ENCODE results near the gene SACM1L. TPM values are rescaled to one million over a fixed set of nuclear protein-coding genes. Genes with fewer than 3 reads are reported as not detected.
"Not testable (repeated sequence)": the region's sequence is repeated elsewhere in the genome, so short reads cannot be mapped to it uniquely, and the experiment has no call there.

The SACM1L gene
- total RNA-seq, 4 donors from 2014 or later = 7.7 to 28.7 (median 9.1) TPM

DNA sequence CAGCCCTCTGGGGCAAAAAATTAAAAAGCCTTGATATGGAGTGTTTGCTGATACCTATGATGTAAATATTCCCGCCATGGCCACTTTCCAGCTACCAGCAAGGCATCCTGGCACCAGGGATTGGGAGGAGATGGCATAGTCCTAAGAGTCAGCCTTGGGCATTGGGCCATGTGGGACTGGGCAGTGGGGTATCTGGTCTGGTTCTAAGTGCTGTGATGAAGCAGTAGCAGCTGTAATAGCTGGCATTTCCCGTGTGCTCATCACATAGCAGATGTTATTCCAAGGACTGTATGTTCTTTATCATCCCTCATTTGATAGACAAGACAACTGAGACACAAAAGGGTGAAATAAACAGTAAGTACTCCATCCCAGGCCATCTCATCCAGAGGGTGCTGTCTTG, 6.9 kb upstream of the SACM1L start:
- Histone ChIP-seq H3K4me3 (no peak overlapping the region), H3K9me3 (no peaks in the 10 kb centered on the region), H3K36me3 (peaks cover 0 to 18% of the 10 kb centered on the region in 2 donors), H3K4me1 (peaks cover 13 to 25% of the 10 kb centered on the region in 2 donors), H3K27me3 (no peaks in the 10 kb centered on the region), H3K27ac (peak overlapping the region in 3 of 4 donors; percentile 41 to 71 (median 50))
- TF ChIP-seq POLR2A (IDR thresholded peaks at IDR 0.05) = no peak
- TF ChIP-seq, protein P1, sequence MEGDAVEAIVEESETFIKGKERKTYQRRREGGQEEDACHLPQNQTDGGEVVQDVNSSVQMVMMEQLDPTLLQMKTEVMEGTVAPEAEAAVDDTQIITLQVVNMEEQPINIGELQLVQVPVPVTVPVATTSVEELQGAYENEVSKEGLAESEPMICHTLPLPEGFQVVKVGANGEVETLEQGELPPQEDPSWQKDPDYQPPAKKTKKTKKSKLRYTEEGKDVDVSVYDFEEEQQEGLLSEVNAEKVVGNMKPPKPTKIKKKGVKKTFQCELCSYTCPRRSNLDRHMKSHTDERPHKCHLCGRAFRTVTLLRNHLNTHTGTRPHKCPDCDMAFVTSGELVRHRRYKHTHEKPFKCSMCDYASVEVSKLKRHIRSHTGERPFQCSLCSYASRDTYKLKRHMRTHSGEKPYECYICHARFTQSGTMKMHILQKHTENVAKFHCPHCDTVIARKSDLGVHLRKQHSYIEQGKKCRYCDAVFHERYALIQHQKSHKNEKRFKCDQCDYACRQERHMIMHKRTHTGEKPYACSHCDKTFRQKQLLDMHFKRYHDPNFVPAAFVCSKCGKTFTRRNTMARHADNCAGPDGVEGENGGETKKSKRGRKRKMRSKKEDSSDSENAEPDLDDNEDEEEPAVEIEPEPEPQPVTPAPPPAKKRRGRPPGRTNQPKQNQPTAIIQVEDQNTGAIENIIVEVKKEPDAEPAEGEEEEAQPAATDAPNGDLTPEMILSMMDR (IDR thresholded peaks at IDR 0.05 in 4 of 5, conservative IDR thresholded peaks at IDR 0.05 in 1 of 5) = no peak
- peak; percentile 76 to 90 for ATAC-seq
- peak; percentile 67 to 73 for DNase-seq
- intact Hi-C loops (cut with DNase I; ENCODE audit: low total_unique reads) (no loop called here), in situ Hi-C loops (cut with MboI; ENCODE audit: low sequenced_read_pairs in 4 of 4) (no loop called here)

DNA sequence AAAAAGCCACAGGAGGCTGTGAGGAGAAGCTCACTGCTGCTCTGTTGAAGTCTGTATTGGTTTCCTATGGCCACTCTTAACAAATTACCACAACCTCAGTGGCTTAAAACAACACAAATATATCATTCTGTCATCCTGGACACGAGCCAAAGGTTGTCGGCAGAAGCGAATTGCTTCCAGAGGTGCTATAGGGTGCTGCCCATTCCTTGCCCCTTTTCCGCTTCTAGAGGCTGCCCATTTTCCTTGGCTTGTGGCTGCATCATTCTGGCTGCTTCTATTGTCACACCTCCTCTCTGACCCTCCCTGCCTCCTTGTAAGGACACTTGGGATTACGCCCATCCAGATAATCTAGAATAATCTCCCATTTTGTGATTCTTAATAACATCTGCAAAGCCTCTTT, 6.4 kb upstream of the SACM1L start:
- H3K36me3 ChIP-seq = peaks cover 0 to 18% of the 10 kb centered on the region in 2 donors
- intact Hi-C loops (cut with DNase I; ENCODE audit: low total_unique reads) (no loop called here), in situ Hi-C loops (cut with MboI; ENCODE audit: low sequenced_read_pairs in 4 of 4) (no loop called here)
- ATAC-seq = no peak
- TF ChIP-seq, protein P1 (IDR thresholded peaks at IDR 0.05 in 4 of 5, conservative IDR thresholded peaks at IDR 0.05 in 1 of 5) = no peak
- no peak for TF ChIP-seq POLR2A (IDR thresholded peaks at IDR 0.05)
- H3K4me3 ChIP-seq = no peak overlapping the region
- H3K4me1 ChIP-seq = peaks cover 12 to 20% of the 10 kb centered on the region in 2 donors
- H3K27ac ChIP-seq = peak overlapping the region in 3 of 4 donors; percentile 41 to 71 (median 50)
- H3K27me3 ChIP-seq = no peaks in the 10 kb centered on the region
- DNase-seq = no peak
- no peaks in the 10 kb centered on the region for H3K9me3 ChIP-seq

DNA sequence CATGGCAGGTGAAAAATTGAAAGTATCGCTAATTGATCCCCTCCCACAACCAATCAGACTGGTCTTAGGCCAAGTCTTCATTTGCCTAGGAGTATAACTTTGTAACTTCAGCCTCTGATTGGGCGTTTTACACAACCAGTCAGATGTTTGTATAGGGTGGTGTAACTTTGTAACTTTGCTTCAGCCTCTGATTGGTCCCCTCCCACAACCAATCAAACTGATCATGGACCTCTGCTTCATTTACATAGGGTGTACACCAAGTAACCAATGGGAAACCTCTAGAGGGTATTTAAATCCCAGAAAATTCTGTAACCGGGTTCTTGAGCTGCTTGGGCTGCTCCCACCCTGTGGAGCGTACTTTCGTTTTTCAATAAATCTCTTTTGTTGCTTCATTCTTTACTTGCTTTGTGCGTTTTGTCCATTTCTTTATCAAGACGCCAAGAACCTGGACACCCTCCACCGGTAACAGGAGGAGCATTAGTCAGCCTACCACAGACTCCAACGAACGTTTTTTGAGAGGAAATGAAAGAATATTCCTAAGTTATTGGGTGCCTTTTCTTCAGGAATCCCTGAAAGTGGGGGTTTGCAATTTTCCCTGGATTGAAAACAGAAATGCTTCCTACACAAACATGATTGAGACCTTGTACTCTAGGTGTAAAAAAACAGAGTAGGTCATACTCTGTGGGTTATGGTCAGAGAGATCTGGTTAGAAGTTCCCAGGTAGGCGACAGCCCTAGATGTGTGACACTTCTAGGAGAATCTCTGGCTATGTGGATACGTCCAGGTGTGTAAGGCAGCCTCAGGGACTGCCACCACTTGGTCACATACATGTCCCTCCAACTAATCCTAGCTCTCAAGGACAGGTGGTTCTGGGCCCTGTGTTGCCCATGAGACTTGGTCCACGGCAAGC, 5.5 kb upstream of the SACM1L start:
- Histone ChIP-seq H3K4me3 (no peak overlapping the region), H3K27ac (peak overlapping the region in 2 of 4 donors; percentile 41 to 71), H3K27me3 (no peaks in the 10 kb centered on the region), H3K36me3 (peaks cover 0 to 12% of the 10 kb centered on the region in 2 donors), H3K4me1 (peaks cover 11 to 21% of the 10 kb centered on the region in 2 donors), H3K9me3 (no peaks in the 10 kb centered on the region)
- DNase-seq = no peak
- in situ Hi-C loops (cut with MboI; ENCODE audit: low sequenced_read_pairs in 4 of 4) = no loop called here
- intact Hi-C loops (cut with DNase I; ENCODE audit: low total_unique reads) = no loop called here
- no peak for ATAC-seq
- TF ChIP-seq POLR2A (IDR thresholded peaks at IDR 0.05) = no peak
- TF ChIP-seq, protein P1 (IDR thresholded peaks at IDR 0.05 in 4 of 5, conservative IDR thresholded peaks at IDR 0.05 in 1 of 5) = no peak

DNA sequence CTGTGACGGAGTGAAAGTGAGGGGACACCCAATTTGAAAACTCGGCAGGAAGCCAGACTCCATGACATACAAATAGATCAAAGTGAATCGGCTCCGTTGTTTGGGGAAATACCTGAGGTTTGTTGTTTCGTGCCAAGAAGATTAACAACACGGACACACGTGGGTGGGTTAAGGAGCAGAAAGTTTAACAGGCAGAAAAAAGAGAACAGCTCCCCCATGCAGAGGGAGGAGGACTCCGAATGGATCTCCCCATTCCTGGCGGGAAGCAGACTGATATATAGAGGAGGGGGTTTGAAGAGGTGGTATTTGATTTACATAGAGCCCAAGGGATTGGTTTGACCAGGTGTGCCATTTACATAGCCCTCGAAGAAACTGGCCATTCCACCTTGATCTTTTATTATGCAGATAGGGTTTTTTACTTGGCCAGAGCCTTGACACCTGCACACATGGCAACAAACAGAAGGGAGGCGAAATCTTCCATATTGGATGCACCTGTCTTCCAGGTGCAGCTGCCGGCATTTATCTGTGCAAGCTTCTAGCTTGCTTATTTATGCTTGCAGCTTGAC, 4.8 kb upstream of the SACM1L start:
- Histone ChIP-seq H3K9me3 (no peaks in the 10 kb centered on the region), H3K4me3 (no peak overlapping the region), H3K27me3 (no peaks in the 10 kb centered on the region), H3K4me1 (peaks cover 11 to 21% of the 10 kb centered on the region in 2 donors), H3K27ac (no peak overlapping the region), H3K36me3 (peaks cover 0 to 5% of the 10 kb centered on the region in 2 donors)
- in situ Hi-C loops (cut with MboI; ENCODE audit: low sequenced_read_pairs in 4 of 4) = no loop called here
- no peak for DNase-seq
- no peak for ATAC-seq
- intact Hi-C loops (cut with DNase I; ENCODE audit: low total_unique reads) = no loop called here
- no peak for TF ChIP-seq POLR2A (IDR thresholded peaks at IDR 0.05)
- TF ChIP-seq, protein P1 (IDR thresholded peaks at IDR 0.05 in 4 of 5, conservative IDR thresholded peaks at IDR 0.05 in 1 of 5) = no peak

DNA sequence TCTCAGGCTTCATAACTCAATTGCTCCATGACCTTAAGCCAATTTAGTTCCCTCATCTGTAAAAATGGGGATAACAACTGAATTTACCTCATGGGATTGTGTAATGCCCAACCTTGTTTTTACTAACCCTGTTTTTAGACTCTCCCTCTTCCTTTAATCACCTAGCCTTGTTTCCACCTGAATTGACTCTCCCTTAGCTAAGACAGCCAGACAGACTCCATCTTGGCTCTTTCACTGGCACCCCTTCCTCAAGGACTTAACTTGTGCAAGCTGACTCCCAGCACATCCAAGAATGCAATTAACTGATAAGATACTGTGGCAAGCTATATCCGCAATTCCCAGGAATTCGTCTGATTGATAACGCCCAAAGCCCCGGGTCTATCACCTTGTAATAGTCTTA, 3.5 kb upstream of the SACM1L start:
- H3K27ac ChIP-seq = peak overlapping the region in 1 of 4 donors; percentile 7
- H3K4me1 ChIP-seq = peaks cover 23 to 31% of the 10 kb centered on the region in 2 donors
- ATAC-seq; intact Hi-C loops (cut with DNase I; ENCODE audit: low total_unique reads); H3K9me3 ChIP-seq; H3K27me3 ChIP-seq; DNase-seq; H3K4me3 ChIP-seq; H3K36me3 ChIP-seq; in situ Hi-C loops (cut with MboI; ENCODE audit: low sequenced_read_pairs in 4 of 4): not testable (repeated sequence)
